Activated T-cell treated with anti-CD3 and anti-CD28 coated beads for 1 hour (primary cell): ENCODE measurements around the gene TCF21.
"Not testable (repeated sequence)": the region's sequence is repeated elsewhere in the genome, so short reads cannot be mapped to it uniquely, and the experiment has no call there.

Source experiments
- DNase-seq: peaks from one replicate; pipeline ENCODE4 v3.0.0-alpha.2; 2020; ENCODE audit warnings: low read depth

Gene TCF21

GRCh38 chr6:133888929-133889556, at the start of gene TCF21:
Gene TCF21 (plus strand): TSS chr6:133889113. CDS start chr6:133889398, 285 bp downstream.
- DNase-seq, result no peak

- no peak for DNase-seq
Observed at GRCh38 chr6:133841176-133841575, 47.7 kb upstream of the TCF21 start.

- no peak for DNase-seq
Observed at GRCh38 chr6:133843098-133843497, 45.8 kb upstream of the TCF21 start.

DNA sequence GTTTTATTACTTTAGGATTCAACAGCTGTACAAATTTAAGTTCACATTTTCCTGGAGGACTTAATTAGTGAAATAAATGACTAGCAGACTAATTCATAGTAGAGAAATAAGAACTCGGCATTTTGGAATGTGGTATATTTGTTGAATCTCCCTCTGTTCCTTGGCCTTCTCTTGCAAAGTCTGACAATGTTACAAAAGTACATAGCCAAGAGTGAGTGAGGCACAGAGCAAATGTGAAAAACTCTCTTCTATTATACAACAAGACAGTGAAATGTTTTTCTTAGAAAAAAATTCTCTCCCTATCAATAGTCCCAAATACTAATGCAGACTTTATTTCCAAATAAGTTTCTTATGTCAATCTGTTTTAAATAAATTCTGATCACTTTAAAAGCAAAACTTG, 44.2 kb upstream of the TCF21 start:
- DNase-seq, result no peak

DNA sequence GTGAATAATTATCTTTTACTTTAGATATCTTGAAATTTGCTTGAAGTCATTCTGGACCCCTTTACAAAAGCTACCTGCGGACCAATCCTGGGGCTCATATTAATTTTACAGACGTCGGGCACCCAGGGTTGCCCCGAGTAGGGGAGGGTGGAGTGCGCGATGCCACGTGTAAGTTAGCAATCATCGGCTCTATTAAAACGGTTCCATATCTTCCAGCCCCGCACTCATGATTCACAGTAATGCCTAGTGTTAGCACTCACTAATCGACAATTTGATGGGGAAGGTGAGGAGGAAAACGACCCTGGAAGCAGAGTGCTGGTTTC, 34.9 kb upstream of the TCF21 start:
- DNase-seq, result no peak

- no peak for DNase-seq
Observed at GRCh38 chr6:133854364-133855275, 34.3 kb upstream of the TCF21 start.

- no peak for DNase-seq
Observed at GRCh38 chr6:133855276-133855990, 33.5 kb upstream of the TCF21 start.

DNA sequence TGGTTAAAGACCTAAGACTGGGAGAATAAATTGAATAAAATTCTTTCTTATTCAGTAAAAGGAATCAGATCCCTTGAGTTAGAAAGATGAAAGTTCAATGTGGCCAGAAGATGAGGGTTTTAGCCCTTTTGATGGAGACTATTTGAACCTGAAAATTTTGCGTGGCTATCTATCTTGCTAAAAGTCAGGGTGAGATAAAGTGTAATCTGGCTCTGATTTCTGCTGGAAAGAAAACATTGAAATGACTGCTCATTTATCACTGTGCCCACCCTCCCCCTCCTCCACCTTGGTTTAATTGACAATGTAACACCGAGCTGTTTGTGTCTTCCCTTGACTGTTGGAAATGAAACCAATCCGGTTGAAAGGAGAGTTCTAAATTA, 32.9 kb upstream of the TCF21 start:
- no peak for DNase-seq

GRCh38 chr6:133856911-133857310, 32.0 kb upstream of the TCF21 start:
- no peak for DNase-seq

DNA sequence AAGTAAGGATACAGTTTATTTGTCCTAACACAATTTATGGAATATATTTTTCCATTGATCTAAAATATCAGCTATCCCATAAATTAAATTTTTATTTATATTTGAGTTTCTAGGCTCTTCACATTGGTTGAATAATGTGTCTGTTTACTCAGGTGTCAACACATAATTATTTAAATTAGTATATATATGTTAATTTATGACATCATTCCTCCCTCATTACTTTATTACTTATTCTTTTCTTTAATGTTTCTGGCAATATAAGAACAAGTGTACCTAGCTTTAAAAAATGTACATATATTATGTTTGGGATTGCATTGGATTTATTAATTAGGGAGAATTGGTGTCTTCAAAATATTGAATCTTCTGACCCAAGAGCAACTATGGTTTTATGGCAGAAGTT, 31.2 kb upstream of the TCF21 start:
- no peak for DNase-seq

DNA sequence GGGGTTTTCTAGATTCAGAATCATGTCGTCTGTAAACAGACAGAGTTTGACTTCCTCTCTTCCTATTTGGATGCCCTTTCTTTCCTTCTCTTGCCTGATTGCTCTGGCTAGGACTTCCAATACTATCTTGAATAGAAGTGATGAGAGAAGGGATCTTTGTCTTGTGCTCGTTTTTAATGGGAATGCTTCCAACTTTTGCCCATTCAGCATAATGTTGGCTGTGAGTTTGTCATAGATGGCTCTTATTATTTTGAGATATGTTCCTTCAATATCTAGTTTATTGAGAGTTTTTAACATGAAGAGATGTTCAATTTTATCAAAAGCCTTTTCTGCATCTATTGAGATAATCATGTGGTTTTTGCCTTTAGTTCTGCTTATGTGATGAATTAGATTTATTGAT, 27.6 kb upstream of the TCF21 start:
- not testable (repeated sequence) for DNase-seq

- DNase-seq, result no peak
Observed at GRCh38 chr6:133863228-133863627, 25.7 kb upstream of the TCF21 start.

- no peak for DNase-seq
Observed at GRCh38 chr6:133865680-133866079, 23.2 kb upstream of the TCF21 start.

DNA sequence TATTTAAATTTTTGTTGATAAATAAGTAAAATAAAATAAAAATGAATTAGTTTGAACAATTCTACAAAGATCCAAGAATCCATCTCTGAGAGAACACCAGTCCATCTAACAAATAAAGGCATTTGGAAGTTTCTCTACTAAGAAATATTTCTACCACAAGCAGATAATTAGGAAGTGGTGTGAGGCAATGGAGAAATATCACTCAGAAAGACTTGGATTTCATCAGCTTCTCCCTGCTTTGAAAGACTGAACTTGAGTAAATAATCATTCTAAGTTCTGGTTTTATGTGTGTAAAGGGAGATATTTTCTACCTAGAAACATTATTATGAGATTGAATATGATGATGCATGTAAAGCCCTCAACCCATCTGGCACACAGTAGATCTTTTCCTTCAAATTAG, 17.8 kb upstream of the TCF21 start:
- no peak for DNase-seq

DNA sequence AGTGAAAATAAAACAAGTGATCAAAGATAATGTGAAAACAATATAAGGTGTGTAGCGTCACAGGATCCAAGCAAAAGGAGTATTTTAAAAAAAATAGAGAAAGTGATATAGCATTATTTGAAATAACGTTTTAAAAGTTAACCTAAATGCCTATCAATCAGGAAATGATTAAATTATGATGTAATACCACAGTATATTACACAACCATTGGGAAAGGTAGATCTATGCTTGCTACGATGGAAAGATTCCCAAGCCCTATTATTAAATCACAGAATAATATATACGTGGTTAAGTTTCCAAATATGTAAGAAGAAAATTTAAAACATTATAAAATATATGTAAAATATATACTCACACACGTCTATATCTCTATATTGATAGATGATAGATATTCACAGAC, 15.4 kb upstream of the TCF21 start:
- no peak for DNase-seq

- DNase-seq, result no peak
Observed at GRCh38 chr6:133877116-133877515, 11.8 kb upstream of the TCF21 start.

DNA sequence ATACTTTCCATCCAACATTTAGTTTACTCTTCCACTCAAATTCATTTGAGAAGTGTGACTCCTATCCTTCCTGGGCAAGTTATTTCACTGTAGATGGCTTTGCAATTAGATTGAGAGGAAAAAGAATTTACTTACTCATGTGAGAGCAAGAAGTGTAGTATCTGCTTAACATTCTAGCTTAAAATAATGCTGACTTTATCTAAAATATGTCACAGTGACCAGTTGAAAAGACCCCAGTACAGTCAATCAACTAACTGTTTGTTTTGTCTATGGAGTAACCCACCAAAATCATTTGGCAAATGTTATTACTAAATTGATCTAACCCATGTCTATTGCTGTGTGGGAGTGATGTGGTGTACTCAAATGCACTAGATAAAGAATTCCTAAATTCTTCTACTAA, 8.9 kb upstream of the TCF21 start:
- DNase-seq, result no peak

- no peak for DNase-seq
Observed at GRCh38 chr6:133880896-133881295, 8.0 kb upstream of the TCF21 start.

- DNase-seq, result no peak
Observed at GRCh38 chr6:133886104-133886775, 2.7 kb upstream of the TCF21 start.

DNA sequence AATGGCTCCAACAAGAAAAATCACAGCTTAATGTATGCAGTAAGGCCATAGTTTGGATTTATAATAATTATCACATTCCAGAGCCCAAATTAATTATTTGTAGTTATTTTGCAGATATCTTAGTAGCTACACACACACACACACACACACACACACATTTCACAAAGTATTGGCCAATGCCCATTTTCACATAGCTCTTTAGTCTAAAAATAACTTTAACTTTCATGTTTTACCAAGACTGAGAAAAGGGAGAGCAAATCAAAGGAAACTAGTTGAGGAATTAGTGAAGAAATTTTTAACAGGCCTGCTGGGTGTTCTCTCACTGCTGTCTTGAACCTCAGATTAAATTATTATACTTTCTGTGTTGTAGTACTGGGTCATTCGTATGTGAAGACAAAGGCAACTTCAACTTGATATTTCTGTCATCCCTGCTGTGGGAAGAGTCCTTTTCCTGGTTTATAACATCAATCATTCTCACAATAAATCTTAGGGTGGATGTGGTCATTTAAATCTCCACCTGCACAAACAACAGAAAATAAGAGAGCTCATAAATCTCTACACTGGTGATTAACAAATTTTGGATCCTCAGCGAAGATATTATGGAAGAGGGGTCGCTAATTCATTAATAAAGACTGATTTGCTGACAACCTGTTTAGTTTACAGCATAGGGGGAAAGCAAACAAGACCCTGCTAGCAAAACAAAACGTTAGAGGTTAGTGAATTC, 1.6 kb upstream of the TCF21 start:
- no peak for DNase-seq

- no peak for DNase-seq
Observed at GRCh38 chr6:133887880-133888230, 1.1 kb upstream of the TCF21 start.
